Prostate gland (tissue), 2 donors: Measurements from ENCODE around the gene NOTCH2. TPM values are rescaled to one million over a fixed set of nuclear protein-coding genes. Genes with fewer than 3 reads are reported as not detected.

Experiments used
- DNase-seq: peaks from one replicate; pipeline ENCODE4 v3.0.0-alpha.2; 2019; ENCODE audit warnings: low spot score
- H3K27ac ChIP-seq, 2 donors: fragments of 200-600 bp; sonication (generic); 2 replicates each; pipeline ENCODE4 v1.5.1; 2017 to 2019
- H3K27me3 ChIP-seq: fragments of 200-600 bp; sonication (generic); replicated peaks from 2 replicates; pipeline ENCODE4 v1.5.1; 2019; ENCODE audit not compliant: insufficient read depth
- H3K36me3 ChIP-seq, 2 donors: fragments of 200-600 bp; sonication (generic); 1 replicate in 1 of 2; 2 replicates in 1 of 2; pipeline versions ENCODE4 v1.5.1 to v1.8.1; 2017 to 2019
- H3K4me1 ChIP-seq: fragments of 200-600 bp; sonication (generic); replicated peaks from 2 replicates; pipeline ENCODE4 v1.5.1; 2019
- H3K4me3 ChIP-seq, 2 donors: fragments of 200-600 bp; sonication (generic); 2 replicates each; pipeline ENCODE4 v1.5.1; 2017 to 2019
- H3K9me3 ChIP-seq: fragments of 200-600 bp; sonication (generic); 2 replicates; pipeline ENCODE4 v1.5.1; 2017
- CTCF ChIP-seq, 4 experiments: fragments of 200-600 bp in 2 of 4; fragments of 450-650 bp in 2 of 4; sonication (generic) in 2 of 4; IDR thresholded peaks; 1 replicate in 3 of 4; 2 replicates in 1 of 4; pipeline ENCODE4 v1.5.1; 2016 to 2019; ENCODE audit warnings: antibody characterized with exemption in 4 of 4, mild to moderate bottlenecking in 2 of 4, moderate library complexity in 2 of 4
- POLR2A ChIP-seq: fragments of 450-650 bp; IDR thresholded peaks from one replicate; pipeline ENCODE4 v1.6.1; 2016; ENCODE audit warnings: antibody characterized with exemption, mild to moderate bottlenecking
- POLR2AphosphoS5 ChIP-seq: sonication (generic); formaldehyde crosslinking; IDR thresholded peaks from one replicate; pipeline ENCODE4 v1.6.1; 2017; ENCODE audit warnings: antibody characterized with exemption
- WGBS: methylation state at CpG from one replicate; pipeline ENCODE4 v1.1.5; 2018; 5-methylcytosine and 5-hydroxymethylcytosine counted together
- intact Hi-C: fragments of 100-400 bp; cut with DNase I; formaldehyde crosslinking; loops from one replicate; pipeline ENCODE4 v1.14.2; 2022
- total RNA-seq, 2 donors: library from RNA; depleted of rRNA; stranded (reverse); fragments of >200 nt; gene quantifications; one replicate each; pipeline ENCODE4 v1.1.0, GENCODE V29; 2016

Gene NOTCH2
- total RNA-seq, 2 donors from 2014 or later = 77.7 to 231 TPM

GRCh38 chr1:119920104-119920968 is 149.1 kb downstream of the NOTCH2 start:
- no peak for DNase-seq
- 78% methylated on average over 8 of the region's 8 CpGs for WGBS
- H3K36me3 ChIP-seq = peaks cover 4 to 40% of the 10 kb centered on the region in 2 donors
- H3K4me1 ChIP-seq = no peaks in the 10 kb centered on the region
- TF ChIP-seq CTCF (IDR thresholded peaks at IDR 0.05) (no peak), POLR2A (no peak), POLR2AphosphoS5 (no peak)
- no peaks in the 10 kb centered on the region for H3K9me3 ChIP-seq
- no peaks in the 10 kb centered on the region for H3K27me3 ChIP-seq
- intact Hi-C loops = no loop called here
- H3K27ac ChIP-seq = no peak overlapping the region
- H3K4me3 ChIP-seq = no peak overlapping the region

- H3K27me3 ChIP-seq = no peaks in the 10 kb centered on the region
- H3K9me3 ChIP-seq = no peaks in the 10 kb centered on the region
- no peak overlapping the region for H3K27ac ChIP-seq
- WGBS = 97% methylated on average over 7 of the region's 7 CpGs
- no peak for DNase-seq
- H3K4me1 ChIP-seq = no peaks in the 10 kb centered on the region
- no peak overlapping the region for H3K4me3 ChIP-seq
- TF ChIP-seq CTCF (IDR thresholded peaks at IDR 0.05) (no peak), POLR2A (no peak), POLR2AphosphoS5 (no peak)
- H3K36me3 ChIP-seq = peaks cover 6 to 44% of the 10 kb centered on the region in 2 donors
- intact Hi-C loops = no loop called here
These were observed 150.2 kb downstream of the NOTCH2 start for GRCh38 chr1:119919241-119919640.

DNA sequence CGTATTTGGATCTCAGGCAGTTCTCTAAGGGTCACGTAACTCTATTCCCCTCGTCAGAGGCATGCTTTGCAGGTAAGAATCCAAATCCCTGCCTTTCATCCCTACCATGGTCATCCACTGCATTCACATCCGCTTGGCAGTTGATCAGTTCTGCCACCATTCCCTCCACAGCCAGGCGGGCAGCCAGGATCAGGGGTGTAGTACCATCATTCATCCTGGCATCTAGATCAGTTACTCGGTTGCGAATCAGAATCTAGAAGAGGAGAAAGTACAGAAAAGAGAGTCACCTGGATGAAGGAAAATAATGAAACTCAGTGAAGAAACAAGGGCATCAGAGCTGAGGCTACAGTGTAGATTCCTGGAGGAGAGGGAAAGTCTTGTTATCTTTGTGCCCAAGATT is 151.2 kb downstream of the NOTCH2 start:
- Histone ChIP-seq H3K36me3 (peaks cover 8 to 48% of the 10 kb centered on the region in 2 donors), H3K4me1 (no peaks in the 10 kb centered on the region), H3K4me3 (no peak overlapping the region), H3K9me3 (no peaks in the 10 kb centered on the region), H3K27ac (no peak overlapping the region), H3K27me3 (no peaks in the 10 kb centered on the region)
- WGBS = 94% methylated on average over 7 of the region's 7 CpGs
- DNase-seq = no peak
- intact Hi-C loops = no loop called here
- TF ChIP-seq POLR2AphosphoS5 (no peak), CTCF (IDR thresholded peaks at IDR 0.05) (no peak), POLR2A (no peak)

- Histone ChIP-seq H3K9me3 (no peaks in the 10 kb centered on the region), H3K27ac (no peak overlapping the region), H3K36me3 (peaks cover 8 to 48% of the 10 kb centered on the region in 2 donors), H3K4me3 (no peak overlapping the region), H3K27me3 (no peaks in the 10 kb centered on the region), H3K4me1 (no peaks in the 10 kb centered on the region)
- intact Hi-C loops = no loop called here
- DNase-seq = no peak
- no peak for TF ChIP-seq POLR2A
- no peak for TF ChIP-seq CTCF (IDR thresholded peaks at IDR 0.05)
- no peak for TF ChIP-seq POLR2AphosphoS5
- WGBS = 67% methylated on average over 5 of the region's 5 CpGs
These were observed 152.0 kb downstream of the NOTCH2 start for GRCh38 chr1:119917304-119918055.
